ENCODE results near the gene RNF6.

RNF6 gene

GRCh38 chr13:26225896-26226617, 3.9 kb upstream of the RNF6 start:
- no peak for DNase-seq

- no peak for DNase-seq
Observed at GRCh38 chr13:26222520-26223046, 469 bp upstream of the RNF6 start.

GRCh38 chr13:26221399-26221720, 754 bp downstream of the RNF6 start:
- DNase-seq = no peak

GRCh38 chr13:26220575-26220974, 1.5 kb downstream of the RNF6 start:
- peak; percentile 19 to 64 (median 54) for DNase-seq

GRCh38 chr13:26219726-26220125, 2.4 kb downstream of the RNF6 start:
- no peak for DNase-seq

DNA sequence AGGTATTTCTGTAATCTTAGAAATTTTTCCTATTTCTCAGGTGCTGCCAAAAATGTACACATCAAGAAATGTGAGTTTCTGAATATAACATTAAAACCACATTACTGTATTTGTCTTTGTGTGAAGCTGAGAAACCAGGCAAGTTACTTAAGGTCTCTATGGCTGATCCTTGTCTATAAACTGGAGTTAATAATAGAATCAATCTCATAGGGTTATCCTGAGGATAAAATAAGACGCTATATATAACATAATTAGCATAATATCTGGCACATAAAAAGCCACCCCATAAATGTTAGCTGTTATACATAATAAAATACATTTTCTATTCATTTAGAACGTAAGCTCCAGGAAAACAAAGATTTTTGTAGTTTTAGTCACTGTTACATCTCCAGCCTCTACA, 6.1 kb downstream of the RNF6 start:
- DNase-seq = no peak

- DNase-seq = no peak
Observed at GRCh38 chr13:26213982-26214381, 8.1 kb downstream of the RNF6 start.

DNA sequence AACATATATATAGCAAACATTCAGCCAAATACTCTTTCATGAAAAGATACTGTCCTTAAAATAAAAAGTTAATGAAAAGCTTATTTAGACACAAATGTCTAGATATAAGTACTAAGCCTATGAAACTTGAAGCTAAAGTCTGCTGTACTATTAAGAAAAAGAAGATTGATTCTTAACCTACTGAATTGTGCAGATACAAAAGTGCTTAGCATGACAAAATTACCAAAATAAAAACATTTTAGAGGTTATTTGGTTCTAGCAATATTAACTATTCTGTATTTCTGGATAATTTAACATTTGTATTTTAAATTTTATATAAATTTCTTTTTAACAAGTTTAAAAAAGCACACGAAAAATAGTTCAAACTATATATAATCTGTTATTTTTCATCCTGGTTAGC, 8.8 kb downstream of the RNF6 start:
- DNase-seq = no peak

GRCh38 chr13:26208287-26208686, 13.8 kb downstream of the RNF6 start:
- no peak for DNase-seq

DNA sequence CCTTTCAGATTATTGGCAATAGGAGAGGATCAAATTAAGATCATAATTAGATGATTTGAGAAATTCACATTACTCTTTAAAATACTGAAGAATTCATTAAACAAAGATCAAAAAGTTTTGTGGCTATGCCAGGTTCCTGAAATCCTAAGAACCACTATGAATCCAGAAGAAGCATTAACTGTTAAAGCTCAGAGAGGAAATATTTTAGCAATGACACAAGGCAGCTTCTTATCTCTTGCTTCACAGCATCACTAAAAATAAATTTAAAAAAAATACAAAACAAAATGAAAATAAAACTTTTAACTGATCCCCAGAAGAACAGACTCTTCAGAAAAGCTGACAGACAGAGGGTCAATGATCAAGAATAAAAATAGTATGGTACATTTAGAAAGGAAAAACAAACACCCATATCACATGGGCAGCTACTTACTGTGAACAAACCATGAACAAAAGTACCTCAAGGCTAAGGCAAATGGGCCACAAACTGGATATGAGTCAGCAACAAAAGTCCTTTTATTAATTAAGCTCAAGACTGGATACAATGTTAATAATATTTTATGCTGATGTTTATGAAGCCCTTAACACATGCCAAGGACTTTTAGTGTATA, 19.6 kb downstream of the RNF6 start:
- DNase-seq = no peak

- DNase-seq = no peak
Observed at GRCh38 chr13:26200811-26201210, 21.3 kb downstream of the RNF6 start.

GRCh38 chr13:26198116-26198515, 24.0 kb downstream of the RNF6 start:
- DNase-seq = no peak

- DNase-seq = no peak
Observed at GRCh38 chr13:26197298-26197697, 24.8 kb downstream of the RNF6 start.

- DNase-seq = peak in 3 of 4 experiments; percentile 6 to 30 (median 26)
Observed at GRCh38 chr13:26186995-26187394, 35.1 kb downstream of the RNF6 start.

- peak; percentile 91 to 94 (median 94) for DNase-seq
Observed at GRCh38 chr13:26186118-26186870, 35.8 kb downstream of the RNF6 start.

GRCh38 chr13:26185720-26186117, 36.4 kb downstream of the RNF6 start:
- no peak for DNase-seq

DNA sequence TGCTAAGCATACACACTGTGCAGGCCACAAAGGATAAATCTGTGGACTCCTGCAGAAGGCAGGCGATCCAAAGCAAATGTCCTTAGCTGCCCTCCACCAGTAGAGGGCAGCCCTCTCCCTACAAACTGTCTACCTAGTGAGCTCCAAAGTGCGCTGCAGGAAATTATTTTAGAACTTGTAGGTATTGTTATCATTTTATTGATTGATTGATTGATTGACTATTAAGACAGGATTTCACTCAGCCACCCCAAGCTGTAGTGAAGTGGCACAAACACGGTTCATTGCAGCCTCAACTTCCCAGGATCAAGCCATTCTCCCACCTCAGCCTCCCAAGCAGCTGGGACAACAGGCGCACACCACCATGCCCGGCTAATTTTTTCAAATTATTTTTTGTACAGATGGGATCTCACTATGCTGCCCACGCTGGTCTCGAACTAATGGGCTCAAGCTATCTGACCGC, 37.3 kb downstream of the RNF6 start:
- peak; percentile 74 to 85 (median 80) for DNase-seq

DNA sequence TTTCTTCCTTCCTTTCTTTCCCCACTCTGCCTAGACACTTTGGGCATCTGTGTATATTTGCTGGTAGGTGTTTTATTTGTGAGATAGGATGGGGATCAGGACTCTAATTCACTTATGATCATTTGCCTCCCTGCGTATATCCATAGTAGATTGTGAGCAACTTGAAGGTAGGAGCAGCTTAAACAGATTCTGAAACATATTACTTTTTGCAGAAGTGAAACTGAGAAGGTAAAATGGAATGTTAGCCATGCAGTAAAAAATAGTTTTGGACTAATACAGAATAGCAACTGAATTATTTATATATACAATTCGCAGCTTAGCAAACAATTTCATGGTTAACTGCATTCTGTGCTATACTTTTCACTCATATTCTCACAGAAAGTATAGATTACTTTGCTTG, 38.7 kb downstream of the RNF6 start:
- peak in 1 of 4 experiments; percentile 6 for DNase-seq

DNA sequence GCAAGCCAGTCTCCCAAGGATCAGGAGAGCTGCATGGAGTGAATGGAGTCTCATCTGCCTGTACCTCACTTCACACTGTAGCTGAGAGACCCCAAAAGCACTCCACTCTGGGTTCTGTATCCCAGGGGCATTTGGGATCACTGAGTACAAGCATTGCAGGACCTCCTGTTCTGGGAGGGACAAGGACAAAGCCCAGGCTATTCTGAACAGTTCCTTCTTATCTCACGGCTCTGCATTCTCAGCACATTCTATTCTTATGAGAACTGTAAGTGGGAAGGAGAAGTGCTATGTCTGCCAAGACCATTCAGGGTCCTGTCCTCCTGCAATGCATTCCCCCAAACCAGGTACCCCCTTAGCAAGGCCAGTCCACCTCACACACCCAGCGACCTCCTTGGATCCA, 42.8 kb downstream of the RNF6 start:
- DNase-seq = no peak

DNA sequence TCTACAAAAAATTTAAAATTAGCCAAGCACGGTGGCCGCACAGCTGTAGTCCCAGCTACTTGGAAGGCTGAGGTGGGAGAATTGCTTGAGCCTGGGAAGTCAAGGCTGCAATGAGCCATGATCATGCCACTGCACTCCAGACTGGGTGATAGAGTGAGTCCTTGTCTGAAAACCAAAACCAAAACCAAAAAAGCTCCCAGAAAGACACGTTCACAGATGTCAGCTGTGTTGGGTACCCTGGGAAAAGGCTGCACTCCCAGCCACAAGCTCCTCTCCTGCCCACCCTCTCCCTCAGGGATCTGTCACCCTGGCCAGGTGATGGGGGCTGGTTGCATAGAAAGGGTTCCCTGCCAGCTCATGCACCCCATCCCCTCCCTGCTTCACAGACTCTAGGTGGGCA, 53.3 kb downstream of the RNF6 start:
- no peak for DNase-seq

DNA sequence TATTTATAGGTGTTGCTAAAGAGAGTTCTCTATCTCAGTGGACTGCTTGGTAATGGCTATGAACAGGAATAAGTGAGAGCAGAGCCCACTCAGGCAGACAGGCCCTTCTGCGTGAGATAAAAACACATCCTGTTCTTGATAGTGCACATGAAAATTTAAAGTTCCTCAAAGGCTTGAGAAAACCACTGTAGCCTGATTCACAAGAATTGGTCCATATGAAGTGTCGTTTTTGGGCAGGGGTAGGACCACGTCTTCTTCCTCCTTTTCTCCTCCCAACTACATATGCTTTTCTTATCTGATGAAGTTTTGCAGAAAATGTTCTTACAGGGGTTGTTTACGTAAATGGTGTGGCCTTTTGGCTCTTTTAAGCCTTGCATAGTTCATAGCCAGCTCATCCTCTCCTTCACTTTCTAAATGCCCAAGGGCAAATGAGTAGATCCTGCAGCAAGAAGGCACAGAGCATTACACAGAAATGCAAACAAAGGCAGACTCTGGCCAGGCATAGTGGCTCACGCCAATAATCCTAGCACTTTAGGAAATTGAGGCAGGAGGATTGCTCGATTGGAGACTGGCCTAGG, 53.8 kb downstream of the RNF6 start:
- no peak for DNase-seq

GRCh38 chr13:26163812-26164211, 58.3 kb downstream of the RNF6 start:
- DNase-seq = no peak

Measured in suppressor macrophage (primary cell).